GM19452 (cell line): ENCODE measurements around the gene LSM5.

Experiments
- ATAC-seq: cut with Tn5 transposase; IDR thresholded peaks from one replicate; pipeline ENCODE4 v1.9.1; 2021; ENCODE audit not compliant: unreplicated experiment

The LSM5 gene

DNA sequence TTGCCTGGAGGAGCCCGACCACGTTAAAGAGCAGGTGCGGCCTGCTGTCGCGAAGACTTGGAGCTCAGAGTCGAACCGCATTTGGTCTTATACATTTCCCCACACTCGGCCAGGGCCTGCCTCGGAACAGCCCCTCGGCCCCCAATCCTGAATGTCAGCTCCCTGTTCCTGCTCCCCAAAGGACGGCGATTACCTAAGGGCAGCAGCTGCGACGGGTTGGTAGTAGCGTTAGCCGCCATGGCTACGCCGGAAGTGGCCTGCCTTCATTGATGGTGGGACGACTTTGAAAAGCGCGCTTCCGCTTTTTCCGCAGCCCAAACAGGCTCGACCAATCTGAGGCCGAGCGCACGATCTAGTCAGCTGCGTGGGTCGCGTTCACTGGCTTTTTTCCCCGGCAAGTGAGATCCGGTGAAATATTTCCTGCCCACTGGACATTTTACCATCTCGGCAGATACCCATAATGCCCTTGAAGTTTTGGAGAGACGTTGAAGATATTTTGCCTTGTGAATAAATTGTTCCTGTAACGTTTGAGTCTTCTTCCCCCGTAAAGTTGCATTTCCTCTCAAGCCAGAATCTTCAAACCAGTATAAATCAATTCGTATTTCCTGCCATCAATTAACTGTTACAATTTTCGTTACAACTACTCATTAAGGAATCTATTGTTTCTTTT, at the start of gene LSM5:
TSS of gene LSM5 (minus strand) at position 254 of the 670 bp plus-strand sequence. CDS start at position 239, 15 bp downstream.
- ATAC-seq, result peak; percentile 88

DNA sequence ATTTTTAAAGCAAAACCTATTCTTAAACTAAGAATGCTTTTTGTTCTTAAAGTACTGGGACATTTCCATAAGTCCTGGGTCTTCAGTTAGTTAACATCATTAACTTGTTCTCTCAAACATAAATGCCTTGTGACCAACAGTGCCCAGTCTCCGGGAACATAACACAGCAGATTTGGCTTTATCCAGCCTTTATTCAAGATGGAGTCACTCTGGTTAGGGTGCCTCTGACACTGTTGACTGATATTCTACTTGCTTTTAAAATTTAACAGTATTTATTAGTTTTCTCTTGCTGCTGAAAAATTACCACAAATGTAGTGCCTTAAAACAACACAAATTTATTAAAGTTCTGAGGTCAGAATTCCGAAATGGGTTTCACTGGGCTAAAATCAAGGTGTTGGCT, 49.2 kb upstream of the LSM5 start:
- ATAC-seq, result no peak

DNA sequence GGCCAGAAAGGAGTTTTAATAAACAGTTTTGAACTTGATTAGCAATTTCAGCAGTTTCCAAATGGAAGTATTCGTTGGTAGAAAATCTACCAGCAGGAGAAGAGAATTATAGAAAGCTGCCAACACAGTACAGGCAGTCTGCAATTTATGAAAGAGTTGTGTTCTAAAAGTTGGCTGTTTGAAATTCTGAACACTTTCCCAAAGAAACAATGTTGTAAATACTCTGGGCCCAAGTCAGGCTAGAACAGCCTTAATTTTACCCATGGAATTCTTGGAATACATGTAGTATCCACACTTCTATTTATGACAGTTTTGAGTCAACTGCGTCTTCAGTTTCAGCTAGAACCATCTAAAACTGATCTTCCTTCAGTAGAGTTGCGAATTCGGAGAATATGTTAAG, 47.6 kb upstream of the LSM5 start:
- no peak for ATAC-seq

DNA sequence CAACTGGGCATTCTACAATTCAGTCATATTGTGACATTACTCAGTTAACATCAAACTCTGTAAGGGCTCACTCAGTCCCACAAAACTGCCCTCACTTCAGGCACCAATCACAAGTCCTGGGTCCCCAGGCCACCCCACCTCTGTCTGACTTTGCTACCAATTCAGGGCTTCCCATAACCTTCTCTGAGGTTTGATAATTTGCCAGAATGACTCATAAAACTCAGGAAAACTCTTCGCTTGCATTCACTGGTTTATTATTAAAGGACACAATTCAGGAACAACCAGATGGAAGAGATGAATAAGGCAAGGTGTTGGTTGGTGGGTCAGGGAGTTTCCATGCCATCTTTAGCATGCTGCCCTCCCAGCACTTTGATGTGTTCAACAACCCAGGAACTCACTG, 46.4 kb upstream of the LSM5 start:
- ATAC-seq, result no peak

DNA sequence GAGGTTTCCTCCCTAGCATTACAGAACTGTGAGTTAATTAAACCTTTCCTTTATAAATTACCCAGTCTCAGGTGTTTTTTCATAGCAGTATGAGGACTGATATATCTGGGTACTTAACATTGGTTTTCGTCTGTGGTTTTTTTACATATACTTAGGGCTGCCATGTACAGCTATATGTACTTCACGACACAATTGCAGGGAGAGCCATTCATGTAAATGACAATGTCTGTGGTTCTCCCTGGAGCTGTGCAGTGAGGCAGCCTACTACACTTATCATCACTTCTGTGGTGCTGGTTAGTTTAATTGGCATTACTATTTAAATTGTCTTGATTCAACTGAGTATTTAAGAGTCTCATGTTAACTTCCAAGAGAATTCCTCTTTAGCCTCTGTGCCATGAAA, 45.8 kb upstream of the LSM5 start:
- no peak for ATAC-seq

DNA sequence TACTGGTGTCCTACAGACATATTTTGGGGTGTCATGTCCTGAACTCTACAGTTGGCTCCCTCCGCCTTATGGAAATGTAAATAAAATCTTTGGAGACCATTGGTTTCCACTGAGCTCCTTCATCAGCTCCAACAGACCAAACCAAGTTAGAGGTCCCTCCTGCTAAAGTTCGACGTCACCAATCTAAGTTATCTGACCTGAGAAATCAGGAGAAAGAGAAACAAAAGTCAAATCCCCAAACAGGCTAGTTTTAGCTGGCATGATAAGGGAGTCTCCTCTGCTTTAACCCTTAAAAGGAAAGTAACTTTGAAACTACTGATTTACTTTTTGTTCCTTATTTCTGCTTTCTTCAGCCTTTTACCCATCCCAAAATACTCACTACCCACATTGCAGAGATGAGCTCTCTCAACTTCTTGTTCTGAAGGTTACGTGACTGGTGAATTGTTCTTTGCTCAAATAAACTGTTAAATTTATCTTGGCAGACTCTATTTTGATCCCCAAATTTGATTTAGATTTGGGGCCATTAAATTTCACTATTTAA, 45.1 kb upstream of the LSM5 start:
- ATAC-seq, result no peak

DNA sequence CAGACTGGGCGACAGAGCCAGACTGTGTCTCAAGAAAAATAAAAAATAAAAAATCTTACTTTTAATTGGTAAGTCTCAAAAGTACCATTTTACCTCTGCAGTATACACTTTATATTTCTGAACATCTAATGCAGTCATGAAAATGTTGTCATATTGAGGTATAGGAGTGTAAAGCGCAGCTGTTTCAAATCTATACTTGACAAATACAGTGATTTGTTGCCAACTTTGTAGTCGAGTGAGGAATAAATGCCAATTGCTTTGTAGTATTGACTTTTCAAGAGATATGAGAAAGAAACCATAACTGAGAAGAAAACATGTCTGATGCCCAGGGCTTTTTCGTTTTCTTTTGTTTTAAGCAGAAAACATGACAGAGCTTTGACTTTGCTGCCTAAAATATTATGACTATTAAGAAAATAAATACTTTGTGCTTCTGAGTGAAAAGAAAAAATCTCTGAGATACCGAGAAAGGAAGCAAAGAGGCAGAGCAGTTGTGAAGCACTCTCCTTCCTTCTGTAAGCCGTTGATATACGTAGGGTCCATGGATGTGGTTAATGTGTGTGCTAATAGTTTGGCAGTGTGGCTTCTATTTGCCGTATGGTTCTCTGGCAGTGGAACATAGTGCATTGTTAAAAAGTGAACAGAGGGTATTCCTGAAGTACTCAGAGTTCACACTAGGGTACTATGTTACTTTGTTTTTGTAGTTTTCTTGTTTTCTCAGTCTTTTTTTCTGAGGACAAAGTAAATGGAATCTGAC, 43.3 kb upstream of the LSM5 start:
- no peak for ATAC-seq

DNA sequence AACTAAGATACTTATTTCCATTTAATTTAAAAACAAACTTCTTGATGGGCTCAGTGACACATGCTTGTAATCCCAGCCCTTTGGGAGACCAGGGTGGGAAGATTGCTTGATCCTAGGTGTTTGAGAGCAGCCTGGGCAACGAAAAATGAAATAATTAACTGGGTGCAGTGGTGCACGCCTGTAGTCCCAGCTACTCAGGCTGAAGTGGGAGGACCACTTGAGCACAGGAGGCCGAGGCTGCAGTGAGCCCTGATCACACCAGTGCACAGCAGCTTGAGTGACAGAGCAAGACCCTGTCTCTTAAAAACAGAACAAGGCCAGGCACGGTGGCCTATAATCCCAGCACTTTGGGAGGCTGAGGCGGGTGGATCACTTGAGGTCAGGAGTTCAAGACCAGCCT, 42.5 kb upstream of the LSM5 start:
- no peak for ATAC-seq

DNA sequence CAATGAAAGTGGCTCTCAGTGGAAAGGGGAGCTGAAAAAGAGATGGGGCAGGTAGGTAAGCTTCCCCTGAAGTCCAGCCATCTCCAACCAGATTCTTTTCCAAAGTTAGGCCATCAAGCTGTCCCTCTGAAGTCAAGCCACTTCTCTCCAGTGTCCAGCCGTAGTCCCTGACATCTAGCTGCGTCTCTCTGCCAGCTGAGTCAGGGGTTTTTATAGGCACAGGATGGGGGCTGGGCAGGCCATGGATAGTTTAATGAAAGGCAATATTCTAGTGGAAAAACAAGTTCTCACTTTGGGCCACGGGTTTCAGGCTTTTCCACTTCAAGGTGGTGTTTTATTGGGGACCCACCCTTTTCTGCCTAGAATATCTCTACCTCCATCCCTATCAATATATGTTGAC, 41.9 kb upstream of the LSM5 start:
- ATAC-seq, result no peak

DNA sequence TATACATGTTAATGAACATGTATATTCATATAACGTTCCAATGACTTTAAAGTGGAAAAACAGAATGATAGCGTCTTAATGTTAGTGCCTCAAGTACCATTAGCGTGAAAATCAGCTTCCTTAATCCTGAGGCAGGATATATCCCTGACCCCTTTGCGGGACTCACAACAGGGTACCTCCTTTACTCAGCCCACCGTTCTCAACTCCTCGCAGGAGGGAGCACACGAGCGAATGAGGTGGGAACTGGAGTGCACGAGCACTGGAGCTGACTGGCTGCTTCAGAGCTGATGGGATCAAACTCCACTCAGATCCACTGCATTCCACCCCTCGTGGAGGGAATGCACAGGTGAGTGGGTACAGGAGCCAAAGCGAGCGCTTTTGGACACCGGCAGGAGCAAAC, 41.2 kb upstream of the LSM5 start:
- ATAC-seq, result no peak

DNA sequence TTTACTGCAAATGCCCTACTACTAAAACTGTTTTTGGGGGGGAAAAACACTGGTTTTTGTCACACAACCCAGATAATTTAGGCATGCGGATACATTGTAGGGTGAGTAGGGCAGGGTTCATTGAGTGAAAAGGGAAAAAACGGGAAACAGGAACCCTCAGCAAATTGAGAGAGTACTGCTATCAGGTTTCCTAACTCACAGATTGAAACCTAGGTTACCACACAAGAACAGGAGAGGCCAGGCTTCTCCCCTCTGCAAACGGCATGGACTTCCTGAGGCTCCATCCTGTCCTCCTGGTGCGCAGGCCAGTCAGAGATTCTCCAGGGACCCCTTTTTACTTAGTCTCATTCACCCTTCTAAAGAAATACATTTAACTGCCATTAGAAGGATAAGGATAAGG, 35.7 kb upstream of the LSM5 start:
- no peak for ATAC-seq

DNA sequence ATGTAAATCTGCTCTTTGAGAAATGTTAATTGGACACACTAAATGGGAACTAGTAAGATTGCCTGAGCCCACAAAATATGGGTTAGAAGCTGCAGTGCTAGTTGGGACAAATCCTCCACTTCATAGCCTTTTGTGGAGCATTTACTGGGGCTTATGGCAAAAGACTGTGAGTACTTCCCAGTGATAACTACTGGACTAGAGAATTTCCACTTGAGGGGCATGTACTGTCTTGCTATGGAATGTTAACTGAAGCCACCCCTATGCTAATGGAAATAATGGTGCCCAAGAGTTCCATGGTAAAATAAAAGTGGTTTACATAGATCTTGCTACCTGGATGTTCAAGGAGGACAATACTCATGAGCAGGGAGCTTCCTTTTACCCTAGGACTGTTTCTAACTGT, 34.5 kb upstream of the LSM5 start:
- ATAC-seq, result no peak

DNA sequence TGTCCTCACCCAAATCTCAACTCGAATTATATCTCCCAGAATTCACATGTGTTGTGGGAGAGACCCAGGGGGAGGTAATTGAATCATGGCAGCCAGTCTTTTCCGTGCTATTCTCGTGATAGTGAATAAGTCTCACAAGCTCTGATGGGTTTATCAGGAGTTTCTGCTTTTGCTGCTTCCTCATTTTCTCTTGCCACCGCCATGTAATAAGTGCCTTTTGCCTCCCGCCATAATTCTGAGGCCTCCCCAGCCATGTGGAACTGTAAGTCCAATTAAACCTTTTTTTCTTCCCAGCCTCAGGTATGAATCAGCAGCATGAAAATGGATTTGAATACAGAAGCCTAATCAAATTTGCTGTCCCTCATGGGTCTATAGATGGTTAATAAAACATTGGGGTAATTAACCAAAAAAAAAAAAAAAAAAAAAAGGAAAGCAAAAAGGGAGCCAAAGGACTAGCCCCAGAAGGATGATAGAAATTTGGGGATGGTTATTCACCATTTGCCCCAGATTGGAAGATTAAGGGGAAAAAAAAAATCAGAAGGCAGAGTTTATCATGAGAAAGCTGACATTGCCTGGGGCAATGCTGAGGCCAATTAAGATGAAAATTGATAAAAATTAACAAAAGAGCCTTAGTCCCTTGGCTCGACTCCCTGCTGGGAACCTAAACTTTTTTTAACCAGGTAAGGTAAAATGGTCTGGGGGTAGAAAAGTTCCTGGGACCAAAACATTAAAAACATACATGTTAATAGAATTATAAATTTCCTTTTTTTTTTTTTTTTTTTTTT, 32.8 kb upstream of the LSM5 start:
- no peak for ATAC-seq

DNA sequence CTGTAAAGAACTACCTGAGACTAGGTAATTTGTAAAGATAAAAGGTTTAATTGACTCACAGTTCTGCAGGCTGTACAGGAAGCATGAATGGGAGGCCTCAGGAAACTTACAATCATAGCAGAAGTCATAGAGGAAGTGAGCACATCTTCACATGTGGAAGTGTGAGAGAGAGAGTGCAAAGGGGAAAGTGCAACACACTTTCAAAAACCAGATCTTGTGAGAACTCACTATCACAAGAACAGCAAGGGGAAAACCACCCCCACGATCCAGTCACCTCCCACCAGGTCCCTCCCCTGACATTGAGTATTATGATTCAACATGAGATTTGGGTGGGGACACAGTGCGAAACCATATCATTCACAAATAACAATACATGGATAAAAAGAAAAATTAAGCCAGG, 29.6 kb upstream of the LSM5 start:
- ATAC-seq, result no peak

DNA sequence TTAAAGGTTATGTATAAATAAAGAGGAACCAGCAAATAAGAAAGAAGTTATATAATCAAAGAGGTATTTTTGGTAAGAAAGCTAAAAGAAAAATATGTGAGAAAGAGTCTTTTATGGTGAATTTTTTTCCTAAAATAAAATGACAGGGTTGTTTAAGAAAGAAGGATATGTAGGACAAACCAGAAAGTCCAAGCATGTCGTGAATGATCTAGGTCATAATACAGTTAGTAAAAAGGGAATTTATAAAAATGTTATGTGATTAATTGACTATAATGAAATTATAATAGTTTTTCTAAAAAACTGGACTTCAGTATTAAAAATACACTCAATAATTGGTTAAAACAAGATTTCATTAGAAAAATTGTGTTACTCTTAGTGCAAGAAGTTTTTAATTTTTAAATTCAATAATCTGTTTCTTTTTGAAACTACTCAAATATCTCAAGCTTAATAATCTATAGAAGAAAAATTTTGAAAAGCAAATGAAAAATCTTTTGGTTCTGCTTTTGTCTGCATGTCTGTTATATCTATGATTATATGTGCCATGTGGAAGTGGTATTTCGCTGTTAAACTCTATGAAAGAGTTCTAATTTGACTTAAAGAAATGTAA, 28.5 kb upstream of the LSM5 start:
- ATAC-seq, result no peak

DNA sequence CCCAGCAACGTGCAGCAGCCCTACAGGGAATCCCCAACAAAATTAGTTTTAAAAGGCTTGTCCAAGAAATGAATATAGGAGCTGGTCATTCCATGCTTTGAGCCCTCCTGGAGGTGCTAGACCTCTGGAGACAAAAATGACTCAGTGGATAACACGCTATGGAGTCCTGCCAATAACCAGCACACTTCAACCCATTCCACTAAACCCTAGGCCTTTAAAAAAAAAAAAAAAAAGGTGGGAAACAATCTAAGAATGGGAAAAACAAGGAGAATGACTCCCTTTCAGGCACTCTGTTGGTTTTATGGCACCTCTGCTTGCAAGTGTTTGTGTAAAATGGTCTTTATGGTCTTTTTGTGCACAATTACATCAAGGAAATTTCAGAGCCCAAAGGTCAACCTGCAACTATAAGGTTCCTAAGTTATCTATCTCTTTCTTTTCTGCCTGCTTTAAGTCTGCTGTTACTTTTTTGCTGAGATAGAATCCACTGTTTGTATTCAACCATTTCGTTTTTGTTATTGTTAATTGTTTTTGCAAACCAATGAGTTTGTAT, 26.4 kb upstream of the LSM5 start:
- ATAC-seq, result no peak

DNA sequence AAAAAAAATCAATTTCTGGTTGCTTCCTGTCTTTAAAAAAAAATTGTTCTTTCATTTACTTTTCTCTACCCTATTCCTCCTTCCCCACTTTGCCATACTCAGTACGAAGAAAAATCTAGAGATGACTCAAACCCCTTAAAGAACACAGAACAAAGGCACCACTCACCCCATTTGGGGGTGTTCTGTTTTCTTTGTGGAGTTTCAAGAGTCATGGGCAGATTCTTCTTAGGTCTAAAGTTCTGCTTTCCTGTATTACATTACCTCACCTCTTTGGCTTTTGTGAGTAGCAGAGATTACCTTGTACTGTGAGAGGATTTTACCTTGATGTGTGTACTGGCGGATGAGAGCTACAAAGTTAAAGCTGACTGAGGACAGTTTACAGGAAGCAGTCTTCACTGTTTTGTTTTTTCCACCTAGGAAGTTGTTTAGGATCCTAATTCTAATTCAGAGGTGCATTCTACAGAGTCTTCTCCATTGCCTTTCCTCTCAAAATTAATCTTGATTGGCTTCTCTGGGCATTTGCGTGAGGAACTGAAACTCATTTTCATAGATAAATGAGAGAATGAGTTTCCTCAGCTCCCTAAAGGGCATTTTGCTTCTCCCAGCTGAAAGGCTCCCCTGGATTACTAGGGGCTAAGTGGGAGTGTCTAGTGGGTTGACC, 25.8 kb upstream of the LSM5 start:
- ATAC-seq, result no peak

DNA sequence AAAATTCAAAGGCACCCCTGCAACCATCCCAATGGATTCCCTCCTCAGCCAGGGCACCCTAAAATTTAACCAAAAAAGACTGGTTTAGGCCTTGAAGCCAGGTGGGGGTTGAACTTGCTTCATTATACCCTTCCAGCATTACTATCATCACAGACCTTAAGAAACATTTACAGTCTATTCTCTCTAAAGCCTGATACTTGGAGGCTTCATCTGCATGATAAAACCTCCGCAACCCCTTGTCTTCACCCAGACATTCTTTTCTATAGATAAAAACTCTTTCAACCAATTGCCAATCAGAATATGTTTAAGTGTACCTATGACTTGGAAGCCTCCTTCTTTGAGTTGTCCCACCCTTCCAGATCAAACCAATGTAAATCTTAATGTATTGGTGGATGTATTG, 23.0 kb upstream of the LSM5 start:
- no peak for ATAC-seq

DNA sequence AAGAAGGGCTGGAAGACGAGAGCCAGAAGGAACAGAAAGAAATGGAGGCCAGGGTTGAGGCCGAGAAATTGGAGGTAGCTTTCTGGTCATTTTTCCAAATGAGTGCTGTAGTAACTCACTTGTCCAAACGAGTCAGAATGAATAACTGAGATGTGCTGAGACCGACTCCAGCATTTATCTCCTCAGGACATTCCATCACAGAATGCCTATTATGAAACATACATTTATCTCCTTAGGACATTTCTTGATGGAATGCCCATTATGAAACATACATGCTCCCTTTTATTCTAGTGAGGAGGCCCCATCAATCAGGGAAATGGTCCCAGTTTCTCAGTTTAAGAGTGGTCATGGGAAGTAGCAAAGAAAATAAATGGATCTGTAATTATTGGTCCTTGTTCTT, 21.6 kb upstream of the LSM5 start:
- ATAC-seq, result no peak

DNA sequence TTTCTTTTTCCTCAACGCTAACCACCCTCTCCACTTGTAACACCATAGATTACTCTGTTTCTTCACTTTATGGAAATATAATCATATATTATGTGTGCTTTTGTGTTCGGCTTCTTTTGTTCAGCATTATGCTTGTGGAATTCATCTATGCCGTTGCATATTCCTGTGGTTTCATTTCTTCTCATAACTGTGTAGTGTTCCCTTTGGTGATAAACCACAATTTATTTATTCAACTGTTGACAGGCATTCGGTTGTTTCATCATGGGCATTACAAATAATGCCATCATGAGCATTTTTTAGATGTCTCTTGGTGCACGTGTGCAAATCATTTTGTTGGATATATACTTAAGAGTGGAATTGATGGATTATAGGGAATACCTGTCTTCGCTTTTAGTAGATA, 17.2 kb upstream of the LSM5 start:
- no peak for ATAC-seq
